ENCODE data around the gene CCDC38. TPM values are rescaled to one million over a fixed set of nuclear protein-coding genes. Genes with fewer than 3 reads are reported as not detected.
"Not testable (repeated sequence)": the region's sequence is repeated elsewhere in the genome, so short reads cannot be mapped to it uniquely, and the experiment has no call there.

CCDC38 gene
- polyA plus RNA-seq, 1 donor: 0.62 TPM

- DNase-seq (ENCODE audit: low read depth): no peak
Measured at GRCh38 chr12:95882873-95883272, 59.5 kb downstream of the CCDC38 start.

- no peak for DNase-seq (ENCODE audit: low read depth)
Measured at GRCh38 chr12:95882080-95882479, 60.3 kb downstream of the CCDC38 start.

GRCh38 chr12:95881331-95881955, 61.0 kb downstream of the CCDC38 start:
- no peak for DNase-seq (ENCODE audit: low read depth)

- no peak for DNase-seq (ENCODE audit: low read depth)
Measured at GRCh38 chr12:95880895-95881294, 61.5 kb downstream of the CCDC38 start.

- DNase-seq (ENCODE audit: low read depth): no peak
Measured at GRCh38 chr12:95877622-95878021, 64.8 kb downstream of the CCDC38 start.

- DNase-seq (ENCODE audit: low read depth): no peak
Measured at GRCh38 chr12:95874452-95874851, 68.0 kb downstream of the CCDC38 start.

- DNase-seq (ENCODE audit: low read depth): no peak
Measured at GRCh38 chr12:95870897-95871296, 71.5 kb downstream of the CCDC38 start.

GRCh38 chr12:95863337-95863736, 79.1 kb downstream of the CCDC38 start:
- no peak for DNase-seq (ENCODE audit: low read depth)

- no peak for DNase-seq (ENCODE audit: low read depth)
Measured at GRCh38 chr12:95862038-95862437, 80.4 kb downstream of the CCDC38 start.

- no peak for DNase-seq (ENCODE audit: low read depth)
Measured at GRCh38 chr12:95859947-95860850, 82.2 kb downstream of the CCDC38 start.

- no peak for DNase-seq (ENCODE audit: low read depth)
Measured at GRCh38 chr12:95859344-95859816, 83.0 kb downstream of the CCDC38 start.

GRCh38 chr12:95858451-95859343, 83.7 kb downstream of the CCDC38 start, which contains the start of gene SNRPF:
Gene SNRPF, plus strand, starts transcription at chr12:95858952. Its CDS starts 122 bp downstream, at chr12:95859074.
- DNase-seq (ENCODE audit: low read depth): peak; percentile 93

- no peak for DNase-seq (ENCODE audit: low read depth)
Measured at GRCh38 chr12:95857799-95858198, 84.6 kb downstream of the CCDC38 start.

- no peak for DNase-seq (ENCODE audit: low read depth)
Measured at GRCh38 chr12:95857156-95857555, 85.3 kb downstream of the CCDC38 start.

- DNase-seq (ENCODE audit: low read depth): no peak
Measured at GRCh38 chr12:95852133-95852532, 90.3 kb downstream of the CCDC38 start.

GRCh38 chr12:95851606-95852005, 90.8 kb downstream of the CCDC38 start:
- no peak for DNase-seq (ENCODE audit: low read depth)

- DNase-seq (ENCODE audit: low read depth): no peak
Measured at GRCh38 chr12:95848575-95849388, 93.6 kb downstream of the CCDC38 start.

GRCh38 chr12:95842426-95842825, 100.0 kb downstream of the CCDC38 start:
- not testable (repeated sequence) for DNase-seq (ENCODE audit: low read depth)

GRCh38 chr12:95838125-95838524, 104.3 kb downstream of the CCDC38 start:
- no peak for DNase-seq (ENCODE audit: low read depth)

- DNase-seq (ENCODE audit: low read depth): no peak
Measured at GRCh38 chr12:95837240-95838038, 105.0 kb downstream of the CCDC38 start.
